Measurements from ENCODE around the gene TEX264.

TEX264 gene

DNA sequence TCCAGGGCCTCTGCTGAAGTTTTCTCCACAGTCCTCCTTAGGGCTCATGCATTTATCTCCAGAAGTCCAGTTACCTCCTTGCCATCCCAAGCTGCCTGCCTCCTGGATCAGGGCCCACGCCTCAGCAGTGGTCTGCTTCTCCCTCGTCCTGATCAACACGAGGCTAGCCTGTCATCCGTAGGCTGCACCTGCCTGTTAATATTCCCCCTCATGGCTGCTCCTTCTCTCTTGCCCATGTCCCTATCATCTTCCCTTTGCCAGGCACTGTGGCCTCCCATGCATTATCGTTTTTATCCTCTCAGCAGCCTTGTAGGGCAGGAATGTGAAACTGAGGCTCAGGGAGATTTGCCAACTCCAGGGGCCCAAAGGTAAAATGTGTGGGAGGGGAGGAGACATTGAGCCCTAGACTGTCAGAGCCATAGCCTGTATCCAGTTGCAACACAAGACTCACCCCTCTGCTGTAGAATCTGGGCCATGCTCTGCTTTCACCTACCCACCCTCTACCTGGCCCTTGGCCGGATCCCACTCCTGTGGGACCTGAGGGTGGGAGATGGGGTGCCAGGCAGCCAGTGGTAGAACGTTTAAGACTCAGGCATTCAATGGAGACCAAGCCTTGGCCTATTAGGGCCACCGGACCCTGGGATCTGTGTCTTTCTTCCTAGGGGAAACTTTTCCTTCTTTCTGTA lies 40.4 kb downstream of the TEX264 start:
- DNase-seq, result peak in 1 of 10 donors; percentile 5
- intact Hi-C loops (cut with DNase I), result no loop called here

- intact Hi-C loops (cut with DNase I), result no loop called here
- DNase-seq, result peak in 1 of 10 donors; percentile 44
Observed at GRCh38 chr3:51712038-51712420, 41.0 kb downstream of the TEX264 start.

- DNase-seq, result no peak
- intact Hi-C loops (cut with DNase I), result no loop called here
Observed at GRCh38 chr3:51712511-51712931, 41.5 kb downstream of the TEX264 start.

- intact Hi-C loops (cut with DNase I), result no loop called here
- no peak for DNase-seq
Observed at GRCh38 chr3:51712963-51713362, 41.9 kb downstream of the TEX264 start.

DNA sequence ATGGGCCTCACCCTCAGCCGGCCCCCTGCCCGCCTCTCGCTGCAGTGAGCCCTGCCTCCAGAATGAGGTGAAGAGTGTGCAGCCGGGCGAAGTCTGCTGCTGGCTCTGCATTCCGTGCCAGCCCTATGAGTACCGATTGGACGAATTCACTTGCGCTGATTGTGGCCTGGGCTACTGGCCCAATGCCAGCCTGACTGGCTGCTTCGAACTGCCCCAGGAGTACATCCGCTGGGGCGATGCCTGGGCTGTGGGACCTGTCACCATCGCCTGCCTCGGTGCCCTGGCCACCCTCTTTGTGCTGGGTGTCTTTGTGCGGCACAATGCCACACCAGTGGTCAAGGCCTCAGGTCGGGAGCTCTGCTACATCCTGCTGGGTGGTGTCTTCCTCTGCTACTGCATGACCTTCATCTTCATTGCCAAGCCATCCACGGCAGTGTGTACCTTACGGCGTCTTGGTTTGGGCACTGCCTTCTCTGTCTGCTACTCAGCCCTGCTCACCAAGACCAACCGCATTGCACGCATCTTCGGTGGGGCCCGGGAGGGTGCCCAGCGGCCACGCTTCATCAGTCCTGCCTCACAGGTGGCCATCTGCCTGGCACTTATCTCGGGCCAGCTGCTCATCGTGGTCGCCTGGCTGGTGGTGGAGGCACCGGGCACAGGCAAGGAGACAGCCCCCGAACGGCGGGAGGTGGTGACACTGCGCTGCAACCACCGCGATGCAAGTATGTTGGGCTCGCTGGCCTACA lies 44.4 kb downstream of the TEX264 start:
- peak in 2 of 10 donors; percentile 83 to 84 for DNase-seq
- intact Hi-C loops (cut with DNase I), result no loop called here

- no peak for DNase-seq
- intact Hi-C loops (cut with DNase I), result no loop called here
Observed at GRCh38 chr3:51715977-51716294, 44.9 kb downstream of the TEX264 start.

- DNase-seq, result no peak
- intact Hi-C loops (cut with DNase I), result no loop called here
Observed at GRCh38 chr3:51716805-51717204, 45.8 kb downstream of the TEX264 start.

DNA sequence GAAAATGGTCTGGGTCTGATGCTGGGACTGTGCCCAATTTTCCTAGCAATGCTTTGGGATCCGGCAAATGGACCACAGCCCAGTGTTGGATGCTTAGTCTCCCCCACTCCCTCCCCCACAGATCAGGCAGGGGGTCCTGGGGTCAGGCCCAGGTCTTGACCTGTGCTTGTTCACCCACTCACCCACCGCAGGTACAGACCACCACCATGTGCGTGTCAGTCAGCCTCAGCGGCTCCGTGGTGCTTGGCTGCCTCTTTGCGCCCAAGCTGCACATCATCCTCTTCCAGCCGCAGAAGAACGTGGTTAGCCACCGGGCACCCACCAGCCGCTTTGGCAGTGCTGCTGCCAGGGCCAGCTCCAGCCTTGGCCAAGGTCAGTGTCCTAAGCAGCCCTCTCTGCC lies 46.4 kb downstream of the TEX264 start:
- intact Hi-C loops (cut with DNase I), result no loop called here
- no peak for DNase-seq

DNA sequence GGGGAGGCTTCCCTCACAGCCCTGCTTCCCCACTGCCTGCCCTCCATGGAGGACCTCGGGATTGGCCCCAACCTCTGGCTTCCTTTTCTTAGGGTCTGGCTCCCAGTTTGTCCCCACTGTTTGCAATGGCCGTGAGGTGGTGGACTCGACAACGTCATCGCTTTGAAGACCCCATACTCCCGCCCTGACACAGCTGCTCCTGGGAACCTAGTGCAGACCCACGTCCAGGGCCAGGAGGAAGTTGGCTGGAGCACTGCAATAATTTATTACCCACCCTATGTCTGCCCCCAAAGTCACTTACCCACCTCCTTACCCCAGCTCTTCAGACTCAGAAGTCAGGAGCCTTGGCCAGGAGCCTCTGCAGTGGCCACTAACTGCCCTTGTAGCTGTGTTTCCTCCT lies 46.9 kb downstream of the TEX264 start:
- DNase-seq, result no peak
- intact Hi-C loops (cut with DNase I), result no loop called here

- DNase-seq, result peak in 7 of 10 donors; percentile 42 to 93 (median 61)
- intact Hi-C loops (cut with DNase I), result no loop called here
Observed at GRCh38 chr3:51718547-51719409, 47.7 kb downstream of the TEX264 start.

DNA sequence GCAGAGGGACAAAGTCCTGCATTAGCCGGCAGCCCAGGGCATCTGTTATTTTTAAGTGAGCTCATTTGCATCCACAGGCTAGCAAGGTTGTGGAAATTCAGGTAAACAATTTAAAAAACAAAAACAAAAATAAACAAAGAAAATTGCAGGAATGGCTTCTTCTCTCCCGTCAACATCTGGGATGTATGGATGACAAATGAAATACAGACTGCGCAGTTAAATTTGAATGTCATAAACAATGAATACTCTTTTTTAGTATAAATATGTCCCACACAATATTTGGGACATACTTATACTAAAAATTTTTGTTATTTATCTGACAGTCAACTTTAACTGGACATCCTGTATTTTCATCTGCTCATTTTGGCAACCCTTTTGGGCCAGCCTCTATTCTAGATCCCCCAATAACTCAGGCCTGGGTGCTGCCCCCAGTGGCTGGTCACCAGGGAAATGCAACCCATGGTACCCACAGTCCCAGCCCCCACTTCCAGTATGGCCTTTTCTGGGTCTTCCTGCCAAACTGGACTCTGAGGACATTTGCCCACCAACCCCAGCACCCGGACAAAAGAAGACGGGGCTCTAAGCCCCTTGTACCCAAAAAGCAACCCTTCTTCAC lies 48.5 kb downstream of the TEX264 start:
- no peak for DNase-seq
- intact Hi-C loops (cut with DNase I), result no loop called here

GRCh38 chr3:51720292-51721061 lies 49.4 kb downstream of the TEX264 start:
- intact Hi-C loops (cut with DNase I), result no loop called here
- DNase-seq, result no peak

DNA sequence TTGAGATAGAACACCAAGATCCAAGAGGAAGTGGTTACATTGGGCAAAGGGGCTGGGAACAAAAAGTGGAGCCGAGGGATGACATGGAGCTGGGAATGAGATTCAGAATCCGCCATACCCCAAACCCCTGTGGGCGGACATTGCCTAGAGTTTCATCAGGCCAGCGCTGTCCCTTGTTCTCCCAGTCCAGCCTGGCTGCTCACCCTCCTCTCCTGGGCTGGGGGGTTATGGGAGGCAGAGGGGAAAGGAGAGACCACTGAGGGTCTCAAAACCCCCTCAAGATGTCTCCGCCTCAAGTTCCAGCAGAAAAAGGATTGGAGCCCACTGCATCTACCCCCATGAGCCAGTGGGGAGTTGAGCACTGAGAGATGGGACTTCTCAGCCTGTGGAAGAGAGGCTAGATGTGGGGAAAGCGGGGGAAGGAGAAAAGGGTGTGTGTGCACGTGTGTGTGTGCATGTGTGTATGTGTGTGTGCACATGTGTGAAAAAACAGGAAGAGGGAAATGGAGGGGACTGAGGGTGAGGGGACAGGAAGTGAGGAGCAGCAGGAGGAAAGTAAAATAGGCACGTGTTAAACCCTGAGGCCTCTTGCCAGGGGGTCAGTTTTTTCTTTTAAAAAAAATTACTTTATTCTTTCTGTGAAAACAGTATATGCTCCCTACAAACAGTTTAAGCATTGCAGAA lies 50.2 kb downstream of the TEX264 start:
- intact Hi-C loops (cut with DNase I), result no loop called here
- no peak for DNase-seq

DNA sequence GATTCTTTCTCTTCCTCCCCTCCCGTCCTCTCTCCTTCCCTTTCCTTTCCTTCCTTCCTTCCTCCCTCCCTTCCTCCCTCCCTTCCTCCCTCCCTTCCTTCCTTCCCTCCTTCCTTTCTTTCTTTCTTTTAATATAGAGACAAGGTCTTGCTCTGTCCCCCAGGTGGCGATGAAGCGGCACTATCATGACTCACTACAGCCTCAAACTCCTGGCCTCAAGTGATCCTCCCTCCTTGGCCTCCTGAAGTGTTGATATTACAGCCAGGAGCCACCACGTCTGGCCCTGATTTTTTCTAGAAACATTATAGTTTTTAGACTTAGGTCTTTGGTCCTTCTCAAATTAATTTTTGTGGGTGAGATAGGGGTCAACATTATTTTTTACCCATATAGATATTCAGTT lies 51.3 kb downstream of the TEX264 start:
- no peak for DNase-seq
- intact Hi-C loops (cut with DNase I), result no loop called here

- no peak for DNase-seq
- intact Hi-C loops (cut with DNase I), result no loop called here
Observed at GRCh38 chr3:51727500-51727899, 56.4 kb downstream of the TEX264 start.

GRCh38 chr3:51729042-51729633 lies 58.1 kb downstream of the TEX264 start:
- intact Hi-C loops (cut with DNase I), result no loop called here
- DNase-seq, result no peak

DNA sequence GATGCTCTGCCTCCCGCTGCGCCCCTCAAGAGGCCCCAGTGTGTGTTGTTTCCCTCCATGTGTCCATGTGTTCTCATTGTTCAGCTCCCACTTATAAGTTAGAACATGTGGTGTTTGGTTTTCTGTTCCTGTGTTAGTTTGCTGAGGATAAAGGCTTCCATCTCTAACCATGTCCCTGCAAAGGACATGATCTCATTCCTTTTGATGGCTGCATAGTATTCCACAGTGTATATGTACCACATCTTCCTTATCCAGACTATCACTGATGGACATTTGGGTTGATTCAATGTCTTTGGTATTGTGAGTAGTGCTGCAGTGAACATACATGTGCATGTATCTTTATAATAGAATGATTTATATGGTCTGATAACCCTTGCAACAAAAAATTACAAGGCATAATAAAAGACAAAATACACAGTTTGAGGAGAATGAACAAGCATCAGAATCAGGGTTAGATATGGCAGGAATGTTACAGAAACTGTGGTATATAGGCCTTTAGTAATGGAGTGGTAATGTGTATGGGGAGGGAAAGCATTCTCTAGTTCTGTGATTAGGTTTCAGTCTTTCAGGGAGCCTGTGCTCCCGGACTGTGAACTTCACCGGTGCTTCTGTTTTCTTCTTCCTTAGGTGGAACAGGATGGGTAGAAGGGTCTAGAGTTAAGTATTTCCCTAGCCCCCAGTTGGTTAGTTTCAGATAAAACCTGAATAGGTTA lies 63.0 kb downstream of the TEX264 start:
- DNase-seq, result no peak
- intact Hi-C loops (cut with DNase I), result no loop called here

DNA sequence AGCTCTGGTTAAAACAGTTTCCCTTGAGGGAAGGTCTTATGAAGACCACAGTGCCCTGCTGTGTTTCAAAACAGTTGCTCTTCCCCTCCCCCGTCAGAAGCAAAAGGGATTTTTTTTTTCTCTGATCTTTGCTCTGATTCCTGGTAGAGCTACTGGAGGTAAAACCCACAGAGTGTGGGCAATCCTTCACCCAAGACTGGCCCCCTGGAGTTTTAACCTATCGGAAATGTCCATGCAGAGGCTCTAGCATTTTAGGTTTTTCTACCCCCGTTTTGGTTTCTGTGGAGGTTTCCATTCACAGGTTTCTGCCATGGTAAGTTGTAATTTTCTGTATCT lies 63.5 kb downstream of the TEX264 start:
- intact Hi-C loops (cut with DNase I), result no loop called here
- no peak for DNase-seq

DNA sequence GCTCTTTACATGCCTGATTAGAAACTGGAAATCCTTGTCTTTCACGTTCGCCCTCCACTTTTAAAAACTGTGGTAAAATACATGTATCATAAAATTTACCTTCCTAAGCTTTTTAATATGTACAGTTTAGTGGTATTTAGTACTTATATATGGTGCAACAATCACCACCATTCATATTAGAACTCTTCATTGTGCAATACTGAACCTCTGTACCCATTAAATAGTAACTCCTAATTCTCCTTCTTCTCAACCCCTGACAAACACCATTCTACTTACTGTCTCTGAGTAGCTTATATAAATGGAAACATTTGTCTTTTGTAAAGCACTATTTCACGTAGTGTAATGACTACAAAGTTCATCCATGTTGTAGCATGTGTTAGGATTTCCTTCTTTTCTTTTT lies 64.0 kb downstream of the TEX264 start:
- no peak for DNase-seq
- intact Hi-C loops (cut with DNase I), result no loop called here
